Uterus (tissue), 2 donors: ENCODE measurements around the gene ERGIC1.

Experiments
- CTCF ChIP-seq, 4 experiments: fragments of 200-600 bp in 2 of 4; fragments of 450-650 bp in 2 of 4; sonication (generic) in 2 of 4; IDR thresholded peaks; one replicate each; pipeline ENCODE4 v1.5.1; 2016 to 2019; ENCODE audit warnings: antibody characterized with exemption in 4 of 4, mild to moderate bottlenecking in 2 of 4, moderate library complexity in 1 of 4
- POLR2A ChIP-seq, 2 donors: fragments of 450-650 bp; IDR thresholded peaks; one replicate each; pipeline ENCODE4 v1.6.1; 2016; ENCODE audit warnings: antibody characterized with exemption in 2 of 2, mild to moderate bottlenecking in 1 of 2, moderate library complexity in 1 of 2

- no peak for TF ChIP-seq POLR2A (IDR thresholded peaks at IDR 0.05)
- no peak for TF ChIP-seq CTCF (IDR thresholded peaks at IDR 0.05)
Observed at GRCh38 chr5:172956228-172956627, 122.2 kb downstream of the ERGIC1 start.
